OCI-LY1 (cell line): ENCODE data around the gene LATS2.

Experiments
- EZH2 ChIP-seq: fragments of 200-600 bp; sonication (generic), shearing (Covaris generic); IDR thresholded peaks from 2 replicates; pipeline ENCODE4 v1.8.0; 2017; ENCODE audit warnings: borderline replicate concordance, mixed run types, mild to moderate bottlenecking, antibody characterized with exemption, low read length, moderate library complexity, mixed read lengths
- TF ChIP-seq, protein P1 (sequence below): fragments of 200-600 bp; sonication (generic), shearing (Covaris generic); IDR thresholded peaks from 2 replicates; pipeline ENCODE4 v1.5.1; 2017; ENCODE audit warnings: mild to moderate bottlenecking, antibody characterized with exemption, low read length, moderate library complexity, mixed read lengths

DNA sequence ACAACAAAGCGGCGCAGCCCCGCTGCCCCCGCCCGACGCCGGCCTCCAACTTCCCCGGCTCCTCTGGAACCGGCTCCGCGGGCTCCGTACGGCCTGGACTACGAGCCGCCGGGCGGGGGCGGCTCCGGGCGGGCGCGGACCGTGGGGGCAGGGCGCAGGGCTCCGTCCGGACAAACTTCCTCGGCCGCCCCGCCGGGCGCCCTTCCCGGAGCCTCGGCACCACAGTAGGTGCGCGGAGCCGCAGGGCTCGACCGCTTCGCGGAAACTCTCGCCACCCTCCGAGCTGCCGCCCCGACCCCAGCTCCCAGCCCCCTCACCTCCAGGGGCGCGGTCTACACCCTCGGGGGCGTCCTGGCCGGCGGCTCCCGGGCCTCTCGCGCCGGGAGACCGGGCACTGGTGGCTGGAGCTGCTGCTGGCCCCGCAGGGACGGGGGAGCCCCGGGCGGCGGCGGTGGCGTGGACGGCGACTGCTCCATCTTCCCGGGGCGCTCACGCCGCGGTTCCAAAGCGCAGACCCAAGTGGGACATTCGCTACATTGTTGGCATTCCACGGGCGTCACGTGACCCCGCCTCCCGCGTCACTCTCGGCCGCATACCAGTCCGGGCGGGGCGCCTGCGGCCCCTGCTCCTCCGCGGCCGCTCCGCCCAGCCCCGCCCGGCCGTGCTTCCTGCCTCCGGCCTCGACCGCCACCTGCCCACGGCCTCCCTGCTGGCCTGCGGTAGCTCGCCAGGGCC lies at the start of gene LATS2:
- TF ChIP-seq, protein P1, sequence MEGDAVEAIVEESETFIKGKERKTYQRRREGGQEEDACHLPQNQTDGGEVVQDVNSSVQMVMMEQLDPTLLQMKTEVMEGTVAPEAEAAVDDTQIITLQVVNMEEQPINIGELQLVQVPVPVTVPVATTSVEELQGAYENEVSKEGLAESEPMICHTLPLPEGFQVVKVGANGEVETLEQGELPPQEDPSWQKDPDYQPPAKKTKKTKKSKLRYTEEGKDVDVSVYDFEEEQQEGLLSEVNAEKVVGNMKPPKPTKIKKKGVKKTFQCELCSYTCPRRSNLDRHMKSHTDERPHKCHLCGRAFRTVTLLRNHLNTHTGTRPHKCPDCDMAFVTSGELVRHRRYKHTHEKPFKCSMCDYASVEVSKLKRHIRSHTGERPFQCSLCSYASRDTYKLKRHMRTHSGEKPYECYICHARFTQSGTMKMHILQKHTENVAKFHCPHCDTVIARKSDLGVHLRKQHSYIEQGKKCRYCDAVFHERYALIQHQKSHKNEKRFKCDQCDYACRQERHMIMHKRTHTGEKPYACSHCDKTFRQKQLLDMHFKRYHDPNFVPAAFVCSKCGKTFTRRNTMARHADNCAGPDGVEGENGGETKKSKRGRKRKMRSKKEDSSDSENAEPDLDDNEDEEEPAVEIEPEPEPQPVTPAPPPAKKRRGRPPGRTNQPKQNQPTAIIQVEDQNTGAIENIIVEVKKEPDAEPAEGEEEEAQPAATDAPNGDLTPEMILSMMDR, result no peak
- no peak for TF ChIP-seq EZH2
